Chondrocyte (in vitro differentiated cells): Measurements from ENCODE around the gene NKD2. TPM values are rescaled to one million over a fixed set of nuclear protein-coding genes. Genes with fewer than 3 reads are reported as not detected.

Source experiments
- DNase-seq: peaks from one replicate; pipeline ENCODE4 v3.0.0; 2021; ENCODE audit warnings: mixed read lengths, low spot score
- H3K27ac Mint-ChIP-seq: one replicate; pipeline ENCODE4 v1.8.0; 2021; ENCODE audit warnings: mild to moderate bottlenecking, moderate library complexity, mixed read lengths; ENCODE audit not compliant: unreplicated experiment
- H3K27me3 Mint-ChIP-seq: 2 replicates; pipeline ENCODE4 v1.8.0; 2021; ENCODE audit warnings: low read depth, mixed read lengths
- H3K36me3 Mint-ChIP-seq: 2 replicates; pipeline ENCODE4 v1.8.0; 2021; ENCODE audit warnings: low read depth, mixed read lengths
- H3K4me1 Mint-ChIP-seq: 2 replicates; pipeline ENCODE4 v1.8.0; 2021; ENCODE audit warnings: low read depth, mild to moderate bottlenecking, mixed read lengths
- H3K4me3 Mint-ChIP-seq: one replicate; pipeline ENCODE4 v1.8.0; 2021; ENCODE audit warnings: mild to moderate bottlenecking, moderate library complexity, mixed read lengths; ENCODE audit not compliant: unreplicated experiment
- H3K9me3 Mint-ChIP-seq: 2 replicates; pipeline ENCODE4 v1.8.0; 2021; ENCODE audit warnings: low read depth, mixed read lengths
- microRNA-seq: library from miRNA; unstranded; fragments of <30 nt; microRNA quantifications from one replicate; pipeline ENCODE4 v1.2.0, GENCODE V29; 2020; ENCODE audit warnings: borderline number of aligned reads
- total RNA-seq: library from RNA; stranded (reverse); gene quantifications from 3 replicates; pipeline ENCODE4 v1.2.1, GENCODE V29; 2021
- TF ChIP-seq, protein P1 (sequence below): fragments of 200-600 bp; sonication (generic); IDR thresholded peaks from 2 replicates; pipeline ENCODE4 v1.5.0; 2021; ENCODE audit warnings: antibody characterized with exemption, mild to moderate bottlenecking, moderate library complexity

Gene NKD2
- total RNA-seq, 1 donor from 2014 or later: not detected

DNA sequence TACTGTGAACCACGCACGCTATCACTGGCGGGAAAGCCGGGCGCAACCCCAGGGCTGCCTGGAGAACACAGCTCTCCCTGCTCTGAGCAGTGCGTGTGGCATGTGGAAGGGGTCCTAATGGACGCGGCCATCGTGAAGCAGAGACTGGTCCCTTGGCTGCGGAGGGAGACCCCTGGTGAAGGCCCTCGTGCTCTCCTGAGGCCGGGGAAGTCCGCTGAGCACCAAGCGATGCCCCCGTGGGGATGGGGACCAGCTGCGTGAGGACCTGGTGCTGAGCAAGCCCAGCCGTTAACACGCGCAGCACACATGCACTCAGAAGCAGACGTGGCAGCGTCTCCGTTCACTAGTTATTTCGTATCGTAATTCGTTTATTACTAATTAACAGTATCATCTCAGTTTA is 78.8 kb downstream of the NKD2 start:
- TF ChIP-seq, protein P1, sequence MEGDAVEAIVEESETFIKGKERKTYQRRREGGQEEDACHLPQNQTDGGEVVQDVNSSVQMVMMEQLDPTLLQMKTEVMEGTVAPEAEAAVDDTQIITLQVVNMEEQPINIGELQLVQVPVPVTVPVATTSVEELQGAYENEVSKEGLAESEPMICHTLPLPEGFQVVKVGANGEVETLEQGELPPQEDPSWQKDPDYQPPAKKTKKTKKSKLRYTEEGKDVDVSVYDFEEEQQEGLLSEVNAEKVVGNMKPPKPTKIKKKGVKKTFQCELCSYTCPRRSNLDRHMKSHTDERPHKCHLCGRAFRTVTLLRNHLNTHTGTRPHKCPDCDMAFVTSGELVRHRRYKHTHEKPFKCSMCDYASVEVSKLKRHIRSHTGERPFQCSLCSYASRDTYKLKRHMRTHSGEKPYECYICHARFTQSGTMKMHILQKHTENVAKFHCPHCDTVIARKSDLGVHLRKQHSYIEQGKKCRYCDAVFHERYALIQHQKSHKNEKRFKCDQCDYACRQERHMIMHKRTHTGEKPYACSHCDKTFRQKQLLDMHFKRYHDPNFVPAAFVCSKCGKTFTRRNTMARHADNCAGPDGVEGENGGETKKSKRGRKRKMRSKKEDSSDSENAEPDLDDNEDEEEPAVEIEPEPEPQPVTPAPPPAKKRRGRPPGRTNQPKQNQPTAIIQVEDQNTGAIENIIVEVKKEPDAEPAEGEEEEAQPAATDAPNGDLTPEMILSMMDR: no peak
- DNase-seq: no peak
- Mint-ChIP-seq H3K4me3 (no peak overlapping the region), H3K4me1 (no peaks in the 10 kb centered on the region), H3K9me3 (no peaks in the 10 kb centered on the region), H3K27ac (no peak overlapping the region), H3K27me3 (no peaks in the 10 kb centered on the region), H3K36me3 (no peaks in the 10 kb centered on the region)

- Mint-ChIP-seq H3K4me3 (no peak overlapping the region), H3K9me3 (no peaks in the 10 kb centered on the region), H3K27me3 (no peaks in the 10 kb centered on the region), H3K36me3 (no peaks in the 10 kb centered on the region), H3K4me1 (no peaks in the 10 kb centered on the region), H3K27ac (no peak overlapping the region)
- TF ChIP-seq, protein P1: no peak
- DNase-seq: no peak
These were observed 79.4 kb downstream of the NKD2 start for GRCh38 chr5:1088031-1088430.

Small RNA genes within 50 kb of the gene (microRNA-seq; reads per million reads assigned to microRNA genes)
- gene MIR4635: not detected

Other genes with a start within 250 kb of the NKD2 start
- 0.17 TPM in 1 of 3 replicates, not detected in the others for gene ZDHHC11B, start 224.1 kb upstream of the NKD2 start, total RNA-seq
- 1.9 to 4.7 TPM (median 2.3 TPM) in 3 replicates for gene ZDHHC11, start 157.8 kb upstream of the NKD2 start, total RNA-seq
- gene BRD9, start 116.0 kb upstream of the NKD2 start, total RNA-seq: 26.5 to 30.4 TPM (median 30.1 TPM) in 3 replicates
- 4.9 to 8.1 TPM (median 6.4 TPM) in 3 replicates for gene TRIP13, start 115.9 kb upstream of the NKD2 start, total RNA-seq
- gene SLC12A7, start 103.3 kb downstream of the NKD2 start, total RNA-seq: 2.0 to 4.9 TPM (median 3.7 TPM) in 3 replicates
- gene SLC6A19, start 192.8 kb downstream of the NKD2 start, total RNA-seq: not detected in 3 replicates
- gene SLC6A18, start 216.6 kb downstream of the NKD2 start, total RNA-seq: not detected in 3 replicates